Spleen (tissue), 11 donors: ENCODE results near the gene ITGB4. TPM values are rescaled to one million over a fixed set of nuclear protein-coding genes. Genes with fewer than 3 reads are reported as not detected.

Source experiments
- DNase-seq: peaks from one replicate; pipeline ENCODE4 v3.0.0-alpha.2; 2020
- H3K27ac ChIP-seq, 8 donors: fragments of 200-600 bp; sonication (generic) in 7 of 8; 1 replicate in 4 of 8; 2 replicates in 4 of 8; pipeline versions ENCODE4 v1.5.0 to v1.8.0; 2016 to 2021; ENCODE audit warnings: inconsistent platforms in 4 of 8, mild to moderate bottlenecking in 4 of 8, moderate library complexity in 1 of 8
- H3K27me3 ChIP-seq, 7 donors: fragments of 200-600 bp; sonication (generic) in 6 of 7; replicated peaks in 1 of 7; 1 replicate in 4 of 7; 2 replicates in 3 of 7; pipeline versions ENCODE4 v1.5.0 to v1.8.0; 2016 to 2021; ENCODE audit warnings: inconsistent platforms in 3 of 7, mild to moderate bottlenecking in 1 of 7
- H3K36me3 ChIP-seq, 6 donors: fragments of 200-600 bp; sonication (generic) in 5 of 6; 1 replicate in 4 of 6; 2 replicates in 2 of 6; pipeline versions ENCODE4 v1.5.0 to v1.8.0; 2016 to 2021; ENCODE audit warnings: inconsistent platforms in 2 of 6
- H3K4me1 ChIP-seq, 6 donors: fragments of 200-600 bp; sonication (generic) in 5 of 6; 1 replicate in 3 of 6; 2 replicates in 3 of 6; pipeline versions ENCODE4 v1.5.0 to v1.8.0; 2016 to 2021; ENCODE audit warnings: inconsistent platforms in 3 of 6
- H3K4me3 ChIP-seq, 8 donors: fragments of 200-600 bp; sonication (generic) in 7 of 8; 1 replicate in 4 of 8; 2 replicates in 4 of 8; pipeline versions ENCODE4 v1.5.0 to v1.8.0; 2016 to 2021; ENCODE audit warnings: inconsistent platforms in 4 of 8, mild to moderate bottlenecking in 4 of 8, moderate library complexity in 2 of 8
- H3K9me3 ChIP-seq, 8 donors: fragments of 200-600 bp; sonication (generic) in 7 of 8; 1 replicate in 4 of 8; 2 replicates in 4 of 8; pipeline versions ENCODE4 v1.5.0 to v1.8.0; 2016 to 2021; ENCODE audit warnings: inconsistent platforms in 4 of 8
- POLR2A ChIP-seq, 3 donors: fragments of 450-650 bp; IDR thresholded peaks; one replicate each; pipeline ENCODE4 v1.5.1; 2017; ENCODE audit warnings: antibody characterized with exemption in 3 of 3, mild to moderate bottlenecking in 1 of 3
- POLR2AphosphoS5 ChIP-seq, 3 donors: sonication (generic); formaldehyde crosslinking; IDR thresholded peaks; one replicate each; pipeline ENCODE4 v1.5.1; 2017; ENCODE audit warnings: antibody characterized with exemption in 3 of 3
- WGBS, 5 donors: extraction: QIAGEN DNeasy Blood & Tissue Kit in 3 of 5; methylation state at CpG; one replicate each; pipeline versions ENCODE4 v1.1.5 to v1.1.7; 2013 to 2018; 5-methylcytosine and 5-hydroxymethylcytosine counted together
- intact Hi-C: fragments of 100-400 bp; cut with DNase I; formaldehyde crosslinking; loops from one replicate; pipeline ENCODE4 v1.15.0; 2023; ENCODE audit warnings: low total_unique reads
- polyA plus RNA-seq, 3 donors: library from polyadenylated mRNA; stranded (reverse); fragments of 200-250 nt; gene quantifications; one replicate each; pipeline ENCODE4 v1.2.1, GENCODE V29; 2013
- total RNA-seq, 7 donors: library from RNA; depleted of rRNA in 3 of 7; stranded (reverse); fragments of >200 nt in 3 of 7; fragmentation: NEBNext Ultra II Directional in 4 of 7; extraction: Animal tissue kit (Norgen Biotek cat#: 25700) in 4 of 7; gene quantifications; one replicate each; pipeline versions ENCODE4 v1.1.0 to v1.2.1, GENCODE V29; 2016 to 2021
- TF ChIP-seq, protein P1 (sequence below), 11 experiments: fragments of 200-600 bp in 7 of 11; fragments of 450-650 bp in 4 of 11; sonication (generic) in 4 of 11; IDR thresholded peaks in 8 of 11; conservative IDR thresholded peaks in 3 of 11; 1 replicate in 7 of 11; 2 replicates in 4 of 11; pipeline versions ENCODE4 v1.4.0 to v1.8.0; 2016 to 2021; ENCODE audit warnings: antibody characterized with exemption in 11 of 11, inconsistent platforms in 4 of 11, mild to moderate bottlenecking in 1 of 11
- donor health status: healthy with polysubstance abuse.
- donor health status: DM: no; HTN: no; CAD: no; lungs with moderate emphysema.
- donor health status: DM: no; HTN: no; CAD: no.
- donor health status: Bipolar disorder and iron deficiency.
- donor health status: healthy.
- donor health status: DM: no; HTN: no; CAD: no.
- donor health status: DM: yes; HTN: yes; CAD: no.

ITGB4 gene
- total and polyA plus RNA-seq, 10 donors = 16.6 to 205 (median 82.6) TPM

DNA sequence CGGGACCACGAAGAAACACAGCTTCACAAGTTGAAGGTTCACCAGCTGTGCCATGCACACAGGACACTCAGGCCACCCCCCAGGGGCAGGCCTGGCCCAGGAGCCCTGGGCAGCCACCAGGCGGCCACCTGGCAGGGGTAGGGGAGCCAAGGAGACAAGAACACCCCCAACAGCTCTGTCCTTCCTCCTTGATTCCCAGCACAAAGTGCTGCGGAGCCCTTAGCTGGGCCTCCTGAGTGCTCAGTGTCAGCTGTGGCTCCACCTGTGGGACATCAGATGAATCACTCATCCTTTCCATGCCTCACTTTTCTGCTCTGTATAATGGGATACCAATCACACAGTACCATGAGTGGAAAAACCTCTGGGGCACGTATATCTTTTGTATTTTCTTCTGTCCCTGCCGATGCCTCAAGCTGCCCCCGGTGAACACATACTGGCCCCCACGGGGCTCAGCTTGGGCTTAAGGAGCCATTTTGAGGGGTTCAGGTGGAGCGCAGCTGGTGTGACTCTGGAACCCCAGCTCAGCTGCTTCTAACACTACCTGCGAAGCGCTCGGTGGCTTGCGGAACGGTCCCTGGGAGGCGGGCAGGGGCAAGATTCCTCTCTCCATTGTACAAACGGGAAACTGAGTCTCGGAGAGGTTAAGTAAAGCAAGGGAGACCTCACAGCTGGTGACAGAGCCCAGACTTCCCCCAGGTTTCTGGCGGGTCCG is 31.7 kb downstream of the ITGB4 start:
- Histone ChIP-seq H3K36me3 (peaks cover 0 to 93% (median 23%) of the 10 kb centered on the region in 6 donors), H3K27ac (peak overlapping the region in 6 of 8 donors; percentile 39 to 82 (median 70)), H3K27me3 (no peaks in the 10 kb centered on the region), H3K4me1 (peaks cover 7 to 74% (median 48%) of the 10 kb centered on the region in 6 donors), H3K4me3 (peak overlapping the region; percentile 34 to 75 (median 46)), H3K9me3 (no peaks in the 10 kb centered on the region)
- intact Hi-C loops = no loop called here
- WGBS, 5 donors = 63 to 72% (median 67%) methylated on average over 16 to 19 of the region's 19 CpGs
- TF ChIP-seq, protein P1, sequence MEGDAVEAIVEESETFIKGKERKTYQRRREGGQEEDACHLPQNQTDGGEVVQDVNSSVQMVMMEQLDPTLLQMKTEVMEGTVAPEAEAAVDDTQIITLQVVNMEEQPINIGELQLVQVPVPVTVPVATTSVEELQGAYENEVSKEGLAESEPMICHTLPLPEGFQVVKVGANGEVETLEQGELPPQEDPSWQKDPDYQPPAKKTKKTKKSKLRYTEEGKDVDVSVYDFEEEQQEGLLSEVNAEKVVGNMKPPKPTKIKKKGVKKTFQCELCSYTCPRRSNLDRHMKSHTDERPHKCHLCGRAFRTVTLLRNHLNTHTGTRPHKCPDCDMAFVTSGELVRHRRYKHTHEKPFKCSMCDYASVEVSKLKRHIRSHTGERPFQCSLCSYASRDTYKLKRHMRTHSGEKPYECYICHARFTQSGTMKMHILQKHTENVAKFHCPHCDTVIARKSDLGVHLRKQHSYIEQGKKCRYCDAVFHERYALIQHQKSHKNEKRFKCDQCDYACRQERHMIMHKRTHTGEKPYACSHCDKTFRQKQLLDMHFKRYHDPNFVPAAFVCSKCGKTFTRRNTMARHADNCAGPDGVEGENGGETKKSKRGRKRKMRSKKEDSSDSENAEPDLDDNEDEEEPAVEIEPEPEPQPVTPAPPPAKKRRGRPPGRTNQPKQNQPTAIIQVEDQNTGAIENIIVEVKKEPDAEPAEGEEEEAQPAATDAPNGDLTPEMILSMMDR (IDR thresholded peaks at IDR 0.05 in 8 of 11, conservative IDR thresholded peaks at IDR 0.05 in 3 of 11) = no peak
- TF ChIP-seq POLR2A (IDR thresholded peaks at IDR 0.05) (no peak), POLR2AphosphoS5 (IDR thresholded peaks at IDR 0.05) (no peak)
- DNase-seq = no peak

- intact Hi-C loops = no loop called here
- WGBS, 5 donors = 10 to 22% (median 16%) methylated on average over 29 to 76 of the region's 76 CpGs
- Histone ChIP-seq H3K4me1 (peaks cover 7 to 71% (median 41%) of the 10 kb centered on the region in 6 donors), H3K27me3 (no peaks in the 10 kb centered on the region), H3K36me3 (peaks cover 0 to 99% (median 30%) of the 10 kb centered on the region in 6 donors), H3K27ac (peak overlapping the region in 7 of 8 donors; percentile 39 to 82 (median 68)), H3K9me3 (no peaks in the 10 kb centered on the region), H3K4me3 (peak overlapping the region; percentile 34 to 75 (median 46))
- TF ChIP-seq POLR2AphosphoS5 (IDR thresholded peaks at IDR 0.05) (peak; percentile 35 to 71 (median 62)), POLR2A (IDR thresholded peaks at IDR 0.05) (no peak)
- TF ChIP-seq, protein P1 (IDR thresholded peaks at IDR 0.05 in 8 of 11, conservative IDR thresholded peaks at IDR 0.05 in 3 of 11) = peak in 10 of 11 experiments; percentile 17 to 87 (median 70)
- peak; percentile 95 for DNase-seq
Measured at GRCh38 chr17:75753514-75754377, 32.5 kb downstream of the ITGB4 start.

- Histone ChIP-seq H3K36me3 (peaks cover 0 to 100% (median 34%) of the 10 kb centered on the region in 6 donors), H3K27me3 (no peaks in the 10 kb centered on the region), H3K27ac (peak overlapping the region in 5 of 8 donors; percentile 39 to 82 (median 71)), H3K9me3 (no peaks in the 10 kb centered on the region), H3K4me1 (peaks cover 5 to 64% (median 37%) of the 10 kb centered on the region in 6 donors), H3K4me3 (peak overlapping the region in 3 of 8 donors; percentile 47 to 75 (median 52))
- TF ChIP-seq POLR2A (IDR thresholded peaks at IDR 0.05) (no peak), POLR2AphosphoS5 (IDR thresholded peaks at IDR 0.05) (peak; percentile 36 to 51 (median 36))
- WGBS, 5 donors = 81 to 84% (median 81%) methylated on average over 25 to 27 of the region's 27 CpGs
- intact Hi-C loops = no loop called here
- DNase-seq = peak; percentile 78
Measured at GRCh38 chr17:75754378-75755204, 33.3 kb downstream of the ITGB4 start.
